ENCODE results near the gene DNAH7.

DNA sequence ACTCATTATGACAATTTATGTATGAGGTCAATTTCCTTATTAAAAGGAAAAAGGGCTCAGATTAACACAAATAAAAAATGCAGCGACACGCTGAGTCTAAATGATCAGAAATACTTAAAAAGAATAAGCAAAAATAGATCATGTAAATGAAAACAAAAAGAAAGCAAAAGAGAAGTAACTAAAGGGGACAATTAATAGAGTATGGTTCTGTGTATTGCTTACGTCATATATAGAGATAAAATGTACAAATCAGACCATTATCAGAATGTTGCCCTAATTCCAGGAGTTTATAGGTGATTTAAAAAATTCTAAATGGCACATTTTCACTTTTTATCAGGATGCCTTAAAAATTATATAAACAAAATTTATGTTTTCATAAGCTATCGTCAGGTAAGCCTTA is 189.5 kb downstream of the DNAH7 start:
- TF ChIP-seq, protein P1, sequence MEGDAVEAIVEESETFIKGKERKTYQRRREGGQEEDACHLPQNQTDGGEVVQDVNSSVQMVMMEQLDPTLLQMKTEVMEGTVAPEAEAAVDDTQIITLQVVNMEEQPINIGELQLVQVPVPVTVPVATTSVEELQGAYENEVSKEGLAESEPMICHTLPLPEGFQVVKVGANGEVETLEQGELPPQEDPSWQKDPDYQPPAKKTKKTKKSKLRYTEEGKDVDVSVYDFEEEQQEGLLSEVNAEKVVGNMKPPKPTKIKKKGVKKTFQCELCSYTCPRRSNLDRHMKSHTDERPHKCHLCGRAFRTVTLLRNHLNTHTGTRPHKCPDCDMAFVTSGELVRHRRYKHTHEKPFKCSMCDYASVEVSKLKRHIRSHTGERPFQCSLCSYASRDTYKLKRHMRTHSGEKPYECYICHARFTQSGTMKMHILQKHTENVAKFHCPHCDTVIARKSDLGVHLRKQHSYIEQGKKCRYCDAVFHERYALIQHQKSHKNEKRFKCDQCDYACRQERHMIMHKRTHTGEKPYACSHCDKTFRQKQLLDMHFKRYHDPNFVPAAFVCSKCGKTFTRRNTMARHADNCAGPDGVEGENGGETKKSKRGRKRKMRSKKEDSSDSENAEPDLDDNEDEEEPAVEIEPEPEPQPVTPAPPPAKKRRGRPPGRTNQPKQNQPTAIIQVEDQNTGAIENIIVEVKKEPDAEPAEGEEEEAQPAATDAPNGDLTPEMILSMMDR (IDR thresholded peaks at IDR 0.05), result no peak
- TF ChIP-seq EP300 (IDR thresholded peaks at IDR 0.05), result no peak
